ENCODE results near the gene LGI2.

DNA sequence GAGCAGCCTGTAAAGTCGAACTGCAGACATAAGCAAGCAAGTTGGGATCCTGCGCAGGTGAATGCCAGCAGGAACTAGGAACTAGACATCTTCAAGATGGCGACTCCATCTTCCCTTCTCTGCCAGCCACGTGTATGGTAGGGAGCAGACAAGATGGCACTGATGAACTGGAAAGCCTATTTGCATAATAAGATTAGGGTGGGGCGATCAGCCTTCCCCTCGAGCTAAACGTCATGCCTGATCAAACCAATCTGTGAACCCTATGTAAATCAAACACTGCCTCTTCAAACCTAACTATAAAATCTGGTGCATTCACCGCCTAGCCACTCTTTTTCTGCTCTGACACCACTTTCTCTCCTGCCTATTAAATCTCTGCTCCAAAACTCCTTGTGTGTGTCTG, 28.1 kb upstream of the LGI2 start:
- TF ChIP-seq, protein P1, sequence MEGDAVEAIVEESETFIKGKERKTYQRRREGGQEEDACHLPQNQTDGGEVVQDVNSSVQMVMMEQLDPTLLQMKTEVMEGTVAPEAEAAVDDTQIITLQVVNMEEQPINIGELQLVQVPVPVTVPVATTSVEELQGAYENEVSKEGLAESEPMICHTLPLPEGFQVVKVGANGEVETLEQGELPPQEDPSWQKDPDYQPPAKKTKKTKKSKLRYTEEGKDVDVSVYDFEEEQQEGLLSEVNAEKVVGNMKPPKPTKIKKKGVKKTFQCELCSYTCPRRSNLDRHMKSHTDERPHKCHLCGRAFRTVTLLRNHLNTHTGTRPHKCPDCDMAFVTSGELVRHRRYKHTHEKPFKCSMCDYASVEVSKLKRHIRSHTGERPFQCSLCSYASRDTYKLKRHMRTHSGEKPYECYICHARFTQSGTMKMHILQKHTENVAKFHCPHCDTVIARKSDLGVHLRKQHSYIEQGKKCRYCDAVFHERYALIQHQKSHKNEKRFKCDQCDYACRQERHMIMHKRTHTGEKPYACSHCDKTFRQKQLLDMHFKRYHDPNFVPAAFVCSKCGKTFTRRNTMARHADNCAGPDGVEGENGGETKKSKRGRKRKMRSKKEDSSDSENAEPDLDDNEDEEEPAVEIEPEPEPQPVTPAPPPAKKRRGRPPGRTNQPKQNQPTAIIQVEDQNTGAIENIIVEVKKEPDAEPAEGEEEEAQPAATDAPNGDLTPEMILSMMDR (conservative IDR thresholded peaks at IDR 0.05; ENCODE audit: low read depth, low read length): no peak
- no peak for TF ChIP-seq EZH2 (IDR thresholded peaks at IDR 0.05; ENCODE audit: borderline replicate concordance, low read depth, low read length, poor library complexity, severe bottlenecking)

All from A673 (cell line).